H1 (cell line): Measurements from ENCODE around the gene FBN3. TPM values are rescaled to one million over a fixed set of nuclear protein-coding genes. Genes with fewer than 3 reads are reported as not detected.
A peak's percentile ranks its signal among the peaks of the same experiment; 100 is the strongest.

Experiments used
- CTCF ChIA-PET: fragments of 300-600 bp; sonication (Branson Sonifier 250); formaldehyde crosslinking; loops from one replicate; lab custom pipeline; 2021; ENCODE audit not compliant: partially characterized antibody; lab: Charles Lee
- POLR2A ChIA-PET: fragments of 300-600 bp; sonication (Branson Sonifier 250); formaldehyde crosslinking; loops from one replicate; lab custom pipeline; 2021; ENCODE audit warnings: inconsistent platforms; ENCODE audit not compliant: partially characterized antibody; lab: Charles Lee
- DNase-seq, 2 experiments: peaks; one replicate each; pipeline versions ENCODE4 v3.0.0 to v3.0.0-alpha.2; 2010 to 2022; ENCODE audit warnings: low spot score in 2 of 2, low read depth in 1 of 2, mixed read lengths in 1 of 2
- FAIRE-seq: peaks from 2 replicates; lab custom pipeline; 2011; peaks lifted over from hg19 to GRCh38; lab: Jason Lieb, UNC
- H2AFZ ChIP-seq: 2 replicates; pipeline ENCODE4 v1.8.1; 2012; ENCODE audit warnings: low read length, inconsistent platforms
- H2AK5ac ChIP-seq: 2 replicates; pipeline ENCODE4 v1.6.1; 2013; ENCODE audit warnings: low read depth, low read length
- H2BK120ac ChIP-seq: replicated peaks from 2 replicates; pipeline ENCODE3; 2013; ENCODE audit warnings: low read depth, low read length, inconsistent platforms
- H2BK12ac ChIP-seq: 2 replicates; pipeline ENCODE4 v1.6.1; 2013; ENCODE audit warnings: low read depth, low read length
- H2BK15ac ChIP-seq: 2 replicates; pipeline ENCODE4 v1.6.1; 2013; ENCODE audit warnings: low read length
- H2BK20ac ChIP-seq: 2 replicates; pipeline ENCODE4 v1.6.1; 2013; ENCODE audit warnings: low read length
- H2BK5ac ChIP-seq: 2 replicates; pipeline ENCODE4 v1.6.1; 2013; ENCODE audit warnings: low read depth, low read length
- H3K14ac ChIP-seq: 2 replicates; pipeline ENCODE4 v1.6.1; 2013; ENCODE audit warnings: inconsistent platforms; ENCODE audit not compliant: insufficient read length
- H3K18ac ChIP-seq: 2 replicates; pipeline ENCODE4 v1.6.1; 2013; ENCODE audit warnings: low read length; ENCODE audit errors: extremely low read depth
- H3K23ac ChIP-seq: 2 replicates; pipeline ENCODE4 v1.6.1; 2013; ENCODE audit warnings: inconsistent platforms; ENCODE audit not compliant: insufficient read length
- H3K23me2 ChIP-seq: 2 replicates; pipeline ENCODE4 v1.6.1; 2013; ENCODE audit warnings: low read depth, low read length
- H3K27ac ChIP-seq: 2 replicates; pipeline ENCODE4 v1.6.1; 2011; ENCODE audit warnings: low read depth, low read length, inconsistent platforms
- H3K27me3 ChIP-seq, 4 experiments: replicated peaks in 1 of 4; 1 replicate in 1 of 4; 2 replicates in 3 of 4; pipeline versions ENCODE4 v1.6.1 to v1.8.1; 2011 to 2013; ENCODE audit warnings: low read length in 3 of 4, mild to moderate bottlenecking in 3 of 4, inconsistent platforms in 2 of 4, mixed read lengths in 2 of 4, moderate library complexity in 1 of 4; ENCODE audit not compliant: control insufficient read depth in 3 of 4, insufficient read depth in 3 of 4; ENCODE audit errors: extremely low read depth in 1 of 4
- H3K36me3 ChIP-seq, 4 experiments: 2 replicates each; pipeline versions ENCODE4 v1.6.1 to v1.8.1; 2011 to 2013; ENCODE audit warnings: mild to moderate bottlenecking in 4 of 4, low read length in 3 of 4, moderate library complexity in 2 of 4, control low read depth in 1 of 4, inconsistent platforms in 1 of 4; ENCODE audit not compliant: insufficient read depth in 4 of 4, control insufficient read depth in 2 of 4
- H3K4ac ChIP-seq: replicated peaks from 2 replicates; pipeline ENCODE3; 2013; ENCODE audit warnings: low read length, low read depth, mixed read lengths, inconsistent platforms; ENCODE audit not compliant: insufficient read length
- H3K4me1 ChIP-seq, 4 experiments: replicated peaks in 1 of 4; 1 replicate in 1 of 4; 2 replicates in 3 of 4; pipeline versions ENCODE4 v1.6.1 to v1.8.1; 2011 to 2013; ENCODE audit warnings: low read length in 3 of 4, inconsistent platforms in 2 of 4, mixed read lengths in 1 of 4; ENCODE audit not compliant: insufficient read depth in 4 of 4, control insufficient read depth in 3 of 4
- H3K4me2 ChIP-seq, 2 experiments: 2 replicates each; pipeline versions ENCODE4 v1.6.1 to v1.8.1; 2011 to 2013; ENCODE audit warnings: low read depth in 2 of 2, low read length in 2 of 2, control low read depth in 1 of 2, inconsistent platforms in 1 of 2, mild to moderate bottlenecking in 1 of 2; ENCODE audit not compliant: insufficient read depth in 1 of 2
- H3K4me3 ChIP-seq, 4 experiments: fragments of 200-600, 300-600 bp in 1 of 4; sonication (generic), shearing (Covaris generic), sonication (Bioruptor Twin) in 1 of 4; 2 replicates each; pipeline versions ENCODE4 v1.5.1 to v1.8.1; 2011 to 2016; ENCODE audit warnings: low read length in 4 of 4, low read depth in 3 of 4, control low read depth in 2 of 4, inconsistent platforms in 2 of 4, mild to moderate bottlenecking in 2 of 4, mixed read lengths in 1 of 4, moderate library complexity in 1 of 4; ENCODE audit not compliant: insufficient read depth in 2 of 4; ENCODE audit errors: extremely low read depth in 1 of 4
- H3K56ac ChIP-seq: replicated peaks from 2 replicates; pipeline ENCODE3; 2013; ENCODE audit warnings: low read depth, mild to moderate bottlenecking, mixed read lengths, low read length, inconsistent platforms; ENCODE audit not compliant: insufficient read length
- H3K79me1 ChIP-seq: 2 replicates; pipeline ENCODE4 v1.6.1; 2013; ENCODE audit warnings: low read depth, low read length, control low read depth
- H3K79me2 ChIP-seq, 2 experiments: 2 replicates each; pipeline versions ENCODE4 v1.6.1 to v1.8.1; 2012 to 2013; ENCODE audit warnings: low read length in 2 of 2, mild to moderate bottlenecking in 2 of 2, inconsistent platforms in 1 of 2; ENCODE audit not compliant: insufficient read depth in 2 of 2, control insufficient read depth in 1 of 2
- H3K9ac ChIP-seq, 4 experiments: replicated peaks in 1 of 4; 1 replicate in 1 of 4; 2 replicates in 3 of 4; pipeline versions ENCODE4 v1.6.1 to v1.8.1; 2011 to 2013; ENCODE audit warnings: low read depth in 3 of 4, low read length in 3 of 4, control low read depth in 2 of 4, mild to moderate bottlenecking in 2 of 4, moderate library complexity in 2 of 4, inconsistent platforms in 1 of 4; ENCODE audit errors: extremely low read depth in 1 of 4
- H3K9me3 ChIP-seq, 2 experiments: 2 replicates each; pipeline versions ENCODE4 v1.6.1 to v1.8.1; 2012 to 2013; ENCODE audit warnings: mild to moderate bottlenecking in 2 of 2, moderate library complexity in 2 of 2, control low read depth in 1 of 2, inconsistent platforms in 1 of 2, low read depth in 1 of 2, low read length in 1 of 2, mixed read lengths in 1 of 2; ENCODE audit not compliant: insufficient read depth in 2 of 2
- H4K20me1 ChIP-seq, 2 experiments: replicated peaks in 1 of 2; 2 replicates each; pipeline versions ENCODE3 to v1.8.1; 2011 to 2013; ENCODE audit warnings: inconsistent platforms in 2 of 2, low read length in 2 of 2, mild to moderate bottlenecking in 1 of 2; ENCODE audit not compliant: insufficient read depth in 2 of 2, control insufficient read depth in 1 of 2
- H4K5ac ChIP-seq: 2 replicates; pipeline ENCODE4 v1.6.1; 2013; ENCODE audit warnings: low read length, low read depth, mixed read lengths, inconsistent platforms; ENCODE audit not compliant: insufficient read length
- H4K8ac ChIP-seq: 2 replicates; pipeline ENCODE4 v1.8.0; 2013; ENCODE audit warnings: mild to moderate bottlenecking, moderate library complexity, low read length, inconsistent platforms; ENCODE audit not compliant: insufficient read depth; ENCODE audit errors: extremely low read depth
- H4K91ac ChIP-seq: replicated peaks from 2 replicates; pipeline ENCODE3; 2013; ENCODE audit warnings: low read length, mixed read lengths, inconsistent platforms; ENCODE audit not compliant: insufficient read length
- SP4 ChIP-seq: IDR thresholded peaks from 2 replicates; pipeline ENCODE4 v1.6.1; 2012; ENCODE audit warnings: low read length, inconsistent platforms
- WGBS, 2 experiments: shearing (Covaris generic) in 1 of 2; methylation state at CpG; one replicate each; pipeline versions ENCODE4 v1.1.6 to v1.1.7; 2013 to 2015; ENCODE audit warnings: low lambda C conversion rate in 2 of 2, mixed read lengths in 2 of 2, inconsistent platforms in 1 of 2, low coverage in 1 of 2, missing lambda C conversion rate in 1 of 2; ENCODE audit not compliant: insufficient replicate concordance in 2 of 2, insufficient coverage in 1 of 2, insufficient read length in 1 of 2; ENCODE audit errors: extremely low coverage in 1 of 2, missing lambda C conversion rate in 1 of 2; 5-methylcytosine and 5-hydroxymethylcytosine counted together
- polyA plus RNA-seq, 7 experiments: library from polyadenylated mRNA; depleted of rRNA in 3 of 7; stranded (reverse) in 5 of 7; unstranded in 2 of 7; fragments of >200 nt in 5 of 7; fragments of 200-250 nt in 2 of 7; gene quantifications; 1 replicate in 5 of 7; 2 replicates in 1 of 7; 4 replicates in 1 of 7; pipeline versions ENCODE4 v1.2.1 to v1.2.3, GENCODE V29; 2011 to 2013; ENCODE audit warnings: missing spikeins in 2 of 7, mixed read lengths in 2 of 7
- total RNA-seq: library from RNA; stranded (reverse); fragmentation: NEBNext Ultra II Directional; extraction: Animal tissue kit (Norgen Biotek cat#: 25700); gene quantifications from 2 replicates; pipeline ENCODE4 v1.2.1, GENCODE V29; 2021

Gene FBN3
- total and polyA plus RNA-seq, 2 of the 8 experiments (the other 6 are each of a cell fraction or from before 2014, with no cell fraction given): 37.1 to 38.7 TPM

DNA sequence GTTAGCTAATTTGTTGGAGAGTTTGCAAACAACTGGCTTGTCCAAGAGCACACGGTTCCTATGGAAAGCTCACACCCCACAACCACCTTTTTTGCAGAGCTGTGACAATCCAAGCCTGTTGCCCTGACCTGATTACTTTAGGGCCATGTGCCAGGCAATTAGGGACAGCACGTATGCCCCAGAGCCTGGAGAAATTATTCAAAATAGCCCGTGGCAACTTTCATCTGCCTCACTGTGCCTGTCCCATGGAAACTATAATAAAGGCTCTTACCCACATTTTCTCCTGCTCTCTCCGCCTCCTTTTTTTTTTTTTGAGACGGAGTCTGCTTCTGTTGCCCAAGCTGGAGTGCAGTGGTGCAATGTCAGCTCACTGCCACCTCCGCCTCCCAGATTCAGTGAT is 18.6 kb upstream of the FBN3 start:
- 84% methylated on average over 5 of the region's 6 CpGs; no CpG with 5 or more reads in 1 of the 2 experiments for WGBS, 2 experiments
- H3K4me1 ChIP-seq: peaks cover 0 to 3% (median 0%) of the 10 kb centered on the region in 4 experiments; a peak in 3 of 7 replicates
- no peak for TF ChIP-seq SP4
- TF ChIP-seq, all 59 proteins: peak for 0

More for the DNA sequence above, 18.6 kb upstream of the FBN3 start:
- no peak overlapping the region for H3K23ac ChIP-seq
- H3K18ac ChIP-seq: no peak overlapping the region
- no peak overlapping the region for H2BK5ac ChIP-seq
- H3K9me3 ChIP-seq: no peaks in the 10 kb centered on the region
- H2AFZ ChIP-seq: 0 out of 2 replicates have a peak overlapping the region, but pooled peaks have one; percentile 57
- H2BK12ac ChIP-seq: no peak overlapping the region
- no peak overlapping the region for H3K27ac ChIP-seq
- no peak overlapping the region for H3K9ac ChIP-seq
- no peaks in the 10 kb centered on the region for H4K20me1 ChIP-seq
- H3K4me3 ChIP-seq: no peak overlapping the region
- no peaks in the 10 kb centered on the region for H3K79me2 ChIP-seq
- no peak overlapping the region for H2BK120ac ChIP-seq
- no peak overlapping the region for H3K4me2 ChIP-seq
- H3K79me1 ChIP-seq: no peaks in the 10 kb centered on the region
- no peak overlapping the region for H4K91ac ChIP-seq
- H3K56ac ChIP-seq: no peak overlapping the region
- no peak overlapping the region for H2BK15ac ChIP-seq
- no peak overlapping the region for H2AK5ac ChIP-seq
- DNase-seq: no peak
- H4K8ac ChIP-seq: no peak overlapping the region
- POLR2A ChIA-PET: interaction anchor here (1.1 to 1.6 kb wide), 2 partner anchors 9 to 85 kb away, joined by 3 to 13 read pairs; no protein-coding TSS in a partner anchor
- no peak for FAIRE-seq
- no peaks in the 10 kb centered on the region for H3K23me2 ChIP-seq
- no peaks in the 10 kb centered on the region for H3K27me3 ChIP-seq
- no peak overlapping the region for H4K5ac ChIP-seq
- no peak overlapping the region for H2BK20ac ChIP-seq
- no peak overlapping the region for H3K4ac ChIP-seq
- CTCF ChIA-PET: interaction anchor here (1.0 to 2.2 kb wide), 5 partner anchors 9 to 165 kb away, joined by 3 to 10 read pairs (median 3); no protein-coding TSS in a partner anchor
- H3K14ac ChIP-seq: no peak overlapping the region
- H3K36me3 ChIP-seq: no peaks in the 10 kb centered on the region
